NCI-H748 (cell line): Measurements from ENCODE around the gene FRAS1.
"Not testable (repeated sequence)": the region's sequence is repeated elsewhere in the genome, so short reads cannot be mapped to it uniquely, and the experiment has no call there.

ENCODE experiments used
- DNase-seq: peaks from one replicate; lab custom pipeline; 2025; ENCODE audit not compliant: unreplicated experiment; lab: John Stamatoyannopoulos, UW

Gene FRAS1

GRCh38 chr4:78313754-78314120 is 256.6 kb downstream of the FRAS1 start:
- DNase-seq: no peak

DNA sequence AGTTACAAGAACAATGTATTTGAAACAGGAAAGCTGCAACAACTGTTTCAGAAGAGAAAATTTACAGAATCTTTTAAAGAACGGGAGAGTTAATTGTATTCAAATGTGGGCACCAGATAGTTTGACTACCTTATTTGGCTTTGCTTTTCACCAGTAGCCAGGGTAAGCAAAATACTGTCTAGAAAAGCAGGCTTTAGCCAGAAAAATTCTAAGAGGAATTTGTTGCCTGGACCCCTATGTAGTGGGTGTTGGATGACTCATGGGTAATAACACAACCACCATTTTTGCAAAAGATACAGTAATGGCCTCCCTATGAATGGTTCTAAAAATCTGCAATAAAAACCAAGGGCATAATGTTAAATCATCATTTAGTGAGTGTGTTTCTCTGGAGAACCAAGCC is 261.0 kb downstream of the FRAS1 start:
- no peak for DNase-seq

DNA sequence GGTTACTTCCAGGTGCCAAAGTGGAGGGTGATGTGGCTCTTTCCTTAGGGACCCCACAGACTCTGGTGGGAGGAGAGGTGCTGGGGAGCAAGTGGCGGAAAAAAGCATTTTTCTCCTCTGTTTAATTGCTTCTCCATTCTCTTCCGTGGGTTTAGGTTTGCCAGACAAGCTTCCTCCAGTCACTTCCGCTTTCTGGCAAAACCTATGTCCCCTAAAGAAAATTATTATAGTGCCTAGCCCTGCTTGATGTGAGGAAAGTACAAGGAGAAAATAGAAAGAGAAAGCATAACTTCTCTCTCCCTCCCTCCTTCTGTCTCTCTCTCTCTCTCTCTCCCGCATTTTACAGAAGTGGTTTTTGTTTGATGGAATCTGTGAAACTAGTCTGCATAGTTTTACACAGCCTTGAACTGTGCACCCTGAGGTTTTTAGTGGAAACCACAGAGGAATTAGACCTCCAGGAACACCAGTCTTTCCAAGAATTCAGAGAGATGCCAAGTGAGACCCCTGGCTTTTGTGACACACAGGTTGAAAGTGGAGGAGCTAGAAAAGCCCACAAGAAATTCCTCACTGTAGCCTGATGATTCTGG is 263.3 kb downstream of the FRAS1 start:
- DNase-seq: no peak

DNA sequence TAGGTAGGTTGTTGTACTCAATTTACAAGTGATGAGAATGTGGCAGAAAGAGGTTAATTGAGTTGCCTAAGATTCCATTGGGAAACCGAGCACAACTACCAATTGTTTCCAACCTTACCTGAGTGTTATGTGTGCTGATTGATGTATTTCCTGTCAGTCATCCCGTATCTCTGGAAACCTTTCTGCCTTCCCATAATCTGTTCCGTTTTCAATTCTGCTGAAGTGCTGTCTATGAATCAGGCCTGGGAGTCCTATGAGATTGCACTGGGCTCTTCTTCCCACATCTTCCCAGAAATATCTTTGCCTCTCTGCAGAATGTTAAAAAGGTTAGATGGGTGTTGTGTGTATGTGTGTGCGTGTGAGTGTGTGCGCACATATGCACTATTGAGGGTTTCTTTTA is 264.9 kb downstream of the FRAS1 start:
- DNase-seq: no peak

DNA sequence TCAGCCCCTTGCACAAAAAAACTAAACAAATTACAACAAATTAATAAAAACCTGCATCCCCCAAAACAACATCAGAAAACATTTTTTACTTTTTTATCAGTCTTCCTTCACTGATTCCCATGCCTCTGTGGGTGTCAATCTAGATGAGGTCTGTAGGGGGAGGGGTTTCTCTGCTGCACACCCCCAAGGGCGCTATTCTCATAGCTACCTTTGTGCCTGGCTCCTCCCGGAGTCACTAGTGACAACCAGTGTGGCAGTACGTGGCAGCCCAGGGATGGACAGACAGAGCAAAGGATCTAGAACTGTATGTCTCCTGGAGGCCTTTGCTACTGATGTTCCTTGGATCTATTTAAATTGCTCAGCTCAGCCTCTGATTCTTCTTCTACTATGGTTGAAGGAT is 266.3 kb downstream of the FRAS1 start:
- no peak for DNase-seq

DNA sequence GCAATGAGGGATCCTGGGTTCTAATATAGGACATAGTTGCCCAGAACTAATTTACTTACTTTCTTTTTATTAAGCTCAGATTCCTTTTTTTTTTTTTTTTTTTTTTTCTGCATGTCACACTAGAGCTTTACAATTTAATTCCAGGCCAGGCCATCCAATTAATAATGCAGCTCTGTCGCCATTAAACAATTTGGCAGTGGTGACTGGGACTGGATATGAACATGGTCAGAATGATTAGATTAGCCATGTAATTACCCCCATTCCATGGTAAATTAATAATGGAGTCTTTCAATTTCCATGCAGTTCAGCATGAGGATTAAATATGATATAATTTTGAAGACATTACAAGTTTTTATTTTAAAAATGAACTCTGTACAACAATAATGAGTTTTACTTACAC is 267.5 kb downstream of the FRAS1 start:
- DNase-seq: no peak

- DNase-seq: no peak
These were observed 268.4 kb downstream of the FRAS1 start for GRCh38 chr4:78325271-78326157.

DNA sequence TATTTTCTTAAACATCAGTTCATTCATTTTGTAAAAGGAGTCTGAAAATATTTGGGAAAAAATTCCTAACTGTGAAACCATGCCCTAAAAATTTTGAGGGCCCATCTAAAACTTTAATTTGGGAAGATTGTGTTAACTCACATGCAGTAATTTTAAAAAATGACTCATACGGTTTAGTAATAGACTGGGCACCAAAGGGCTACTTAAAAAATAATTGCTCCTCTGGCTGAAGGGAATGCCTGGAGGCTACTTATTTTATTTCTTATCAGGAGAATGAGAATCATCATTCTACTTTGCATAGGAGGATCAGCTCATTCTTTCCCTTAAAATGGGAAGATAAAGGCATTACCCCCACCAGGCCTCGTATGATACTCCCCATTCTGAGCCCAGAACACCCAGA is 271.5 kb downstream of the FRAS1 start:
- not testable (repeated sequence) for DNase-seq

GRCh38 chr4:78331186-78331585 is 274.1 kb downstream of the FRAS1 start:
- no peak for DNase-seq

DNA sequence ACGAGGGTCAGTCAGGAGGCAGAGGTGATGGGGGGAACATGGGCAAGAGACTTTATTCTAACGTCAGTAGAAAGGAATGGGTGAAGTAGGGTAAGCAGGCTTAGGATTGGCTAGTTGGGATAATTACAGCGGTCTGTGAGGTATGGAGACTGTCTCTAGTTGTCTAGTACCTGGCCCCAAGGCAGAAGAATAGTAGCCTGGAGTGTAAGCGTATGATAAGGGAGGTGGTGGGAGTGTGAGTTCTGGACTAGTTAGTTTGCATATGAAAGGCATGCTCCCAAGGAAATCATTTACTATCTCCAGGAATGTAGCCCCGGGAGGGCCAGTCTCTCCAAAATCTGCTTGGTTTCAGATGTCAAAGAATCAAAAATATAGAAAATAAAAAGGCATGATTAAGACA is 274.8 kb downstream of the FRAS1 start:
- no peak for DNase-seq

DNA sequence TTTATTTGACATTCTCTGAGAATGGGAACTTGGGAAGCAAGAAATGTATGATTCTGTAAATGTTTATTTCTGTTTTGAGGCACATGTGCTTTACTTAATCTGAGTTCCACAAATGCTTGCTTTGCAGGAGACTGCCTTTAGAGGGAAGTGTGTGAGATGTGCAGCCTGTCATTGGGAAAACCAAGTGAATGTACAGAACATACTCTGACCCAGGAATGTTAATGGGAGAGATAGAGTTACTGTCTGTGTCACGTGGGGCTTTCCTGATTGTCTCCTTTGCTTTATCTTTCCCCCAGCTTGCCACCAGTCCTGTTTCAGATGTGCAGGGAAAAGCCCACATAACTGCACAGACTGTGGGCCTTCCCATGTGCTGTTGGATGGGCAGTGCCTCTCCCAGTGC is 275.9 kb downstream of the FRAS1 start:
- DNase-seq: no peak

GRCh38 chr4:78336093-78336943 is 279.2 kb downstream of the FRAS1 start:
- DNase-seq: no peak

DNA sequence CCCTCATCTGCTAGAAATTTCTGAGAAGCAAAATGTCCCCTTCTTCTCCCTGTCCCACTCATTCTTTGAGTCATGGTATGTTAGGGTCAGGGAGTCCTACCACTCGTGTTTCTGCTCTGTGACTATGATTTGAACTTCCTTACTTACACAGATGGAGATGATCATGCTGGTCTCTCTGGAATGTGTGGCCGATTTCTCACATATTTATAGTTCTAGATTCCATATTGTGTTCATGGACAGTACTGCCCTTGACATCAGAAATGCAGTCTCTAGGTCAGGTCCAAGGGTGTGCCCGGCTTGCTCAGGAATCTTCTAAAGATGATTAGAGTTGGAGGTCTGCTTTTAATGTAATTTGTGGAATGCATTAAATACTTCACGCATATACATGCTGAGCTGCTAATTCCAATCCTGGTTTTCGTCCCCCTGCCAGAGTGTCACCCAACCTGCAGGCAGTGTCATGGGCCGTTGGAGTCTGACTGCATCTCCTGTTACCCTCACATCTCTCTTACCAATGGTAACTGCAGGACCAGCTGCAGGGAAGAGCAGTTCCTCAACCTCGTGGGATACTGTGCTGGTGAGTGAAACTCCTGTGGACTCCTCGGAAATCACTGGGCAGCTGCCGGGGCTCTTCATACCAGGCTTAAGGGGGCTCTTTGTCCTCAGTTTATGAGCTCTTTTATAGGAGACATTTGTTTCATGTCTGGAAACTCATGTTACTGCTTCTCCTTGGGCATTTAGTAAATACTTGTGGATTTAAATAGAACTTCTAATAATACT is 280.3 kb downstream of the FRAS1 start:
- DNase-seq: no peak

- no peak for DNase-seq
These were observed 285.0 kb downstream of the FRAS1 start for GRCh38 chr4:78342125-78342524.

GRCh38 chr4:78343682-78344081 is 286.6 kb downstream of the FRAS1 start:
- no peak for DNase-seq

DNA sequence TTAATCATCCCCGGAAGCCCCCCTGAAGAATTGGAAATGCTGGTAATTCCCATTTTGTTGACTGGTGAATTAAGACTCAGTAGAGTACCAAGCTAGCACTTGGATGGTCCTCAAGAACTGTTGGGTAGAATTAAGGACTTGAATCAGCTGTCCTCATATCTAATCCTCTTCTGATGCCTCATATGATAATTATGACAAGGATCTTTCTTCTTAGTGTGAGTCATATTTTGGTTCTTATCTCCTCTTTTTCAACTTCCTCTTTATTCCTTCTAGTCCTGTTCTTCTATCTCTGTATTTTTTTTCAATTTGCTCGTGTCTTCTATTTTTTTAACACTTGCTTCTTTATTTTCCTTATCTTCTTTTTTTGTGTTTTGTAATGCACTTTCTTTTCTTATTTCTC is 288.1 kb downstream of the FRAS1 start:
- DNase-seq: no peak

- DNase-seq: no peak
These were observed 289.1 kb downstream of the FRAS1 start for GRCh38 chr4:78346222-78346621.

DNA sequence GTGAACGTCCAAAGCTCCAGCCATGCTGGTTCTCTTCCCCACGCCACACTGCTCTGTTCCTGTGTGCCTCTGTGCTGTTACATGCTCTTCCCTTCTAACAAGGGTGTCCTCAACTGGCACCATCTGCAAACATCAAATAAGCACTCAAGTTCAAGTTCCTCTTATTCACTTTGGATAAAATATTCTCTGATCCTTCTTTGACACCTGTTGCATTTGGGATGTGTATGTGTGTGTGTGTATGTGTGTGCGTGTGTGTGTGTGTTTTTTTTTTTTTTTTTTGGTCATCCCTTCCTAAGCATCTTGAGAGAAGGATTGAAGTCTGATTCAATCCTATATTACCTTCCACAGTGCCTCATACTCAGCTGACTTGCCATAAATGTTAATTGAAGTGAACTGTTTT is 290.4 kb downstream of the FRAS1 start:
- DNase-seq: no peak

- no peak for DNase-seq
These were observed 296.8 kb downstream of the FRAS1 start for GRCh38 chr4:78353921-78354320.

DNA sequence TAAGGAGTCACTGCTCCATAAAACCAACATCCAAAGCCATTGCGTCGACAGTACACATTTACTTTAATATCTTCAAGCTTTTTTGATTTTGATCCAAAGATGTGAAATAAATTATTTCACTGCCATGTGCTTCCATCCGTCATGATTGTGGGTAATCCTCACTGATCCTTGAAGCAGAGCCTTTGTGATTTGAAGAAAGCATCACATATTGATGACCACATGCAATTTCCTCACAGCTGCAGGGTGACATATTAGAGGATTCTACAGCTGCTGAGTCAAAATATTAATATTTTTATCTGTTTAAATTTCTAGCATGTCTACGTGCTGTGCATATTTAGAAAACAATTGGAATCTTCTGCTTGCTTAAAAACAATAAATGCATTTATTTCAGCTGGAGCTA is 297.7 kb downstream of the FRAS1 start:
- no peak for DNase-seq

- no peak for DNase-seq
These were observed 298.2 kb downstream of the FRAS1 start for GRCh38 chr4:78355306-78355705.
